ENCODE data around the gene DISC1.

DNA sequence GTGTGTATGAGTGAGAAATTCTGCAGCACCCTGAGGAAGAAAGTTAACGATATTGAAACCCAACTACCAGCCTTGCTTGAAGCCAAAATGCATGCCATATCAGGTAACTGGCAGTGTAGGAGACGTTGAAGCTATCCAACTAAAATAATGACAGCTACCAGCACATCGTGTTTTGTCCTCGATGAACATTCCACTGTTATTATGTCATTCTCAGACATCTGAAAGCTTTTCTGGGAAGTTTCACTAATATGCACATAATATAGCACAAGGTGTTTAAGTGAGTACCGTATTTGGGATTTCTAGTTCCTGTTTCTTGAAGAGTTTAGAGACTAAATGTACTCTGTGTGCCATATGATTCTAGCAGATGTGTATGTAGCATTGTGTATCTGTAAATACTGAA lies 173.5 kb downstream of the DISC1 start:
- TF ChIP-seq CTCF (IDR thresholded peaks at IDR 0.05) = no peak
- no peak for TF ChIP-seq POLR2A (IDR thresholded peaks at IDR 0.05)
